Measurements from ENCODE around the gene MYBPC1. TPM values are rescaled to one million over a fixed set of nuclear protein-coding genes. Genes with fewer than 3 reads are reported as not detected.

Gene MYBPC1
- polyA plus RNA-seq, 3 donors = 0.04 to 0.16 TPM; not detected in 1

- peak in 2 of 3 donors; percentile 12 to 13 for DNase-seq
- intact Hi-C loops (cut with micrococcal nuclease) = loop anchor here in 1 of 2 donors (10.0 kb wide), 1 partner anchor 55 kb away; no protein-coding TSS in a partner anchor
These were observed 25.3 kb downstream of the MYBPC1 start for GRCh38 chr12:101619858-101620761.

More at GRCh38 chr12:101619858-101620761, 25.3 kb downstream of the MYBPC1 start:
- Histone ChIP-seq H3K9me3 (replicated peaks in 1 of 2; ENCODE audit: control insufficient read depth in 1 of 2, insufficient read depth in 1 of 2, low read length in 2 of 2) (no peaks in the 10 kb centered on the region), H3K4me3 (replicated peaks in 1 of 3; ENCODE audit: low read depth in 2 of 3, low read length in 3 of 3) (peak overlapping the region in 1 of 3 experiments; percentile 38), H3K4me1 (ENCODE audit: control insufficient read depth in 1 of 2, insufficient read depth in 2 of 2, low read length in 2 of 2) (peaks cover 45 to 57% of the 10 kb centered on the region in 2 donors), H3K79me2 (ENCODE audit: insufficient read depth, low read length) (no peaks in the 10 kb centered on the region), H3K27ac (ENCODE audit: low read depth in 1 of 2, low read length in 2 of 2) (peak overlapping the region; percentile 22 to 61), H3K36me3 (replicated peaks in 1 of 2; ENCODE audit: control insufficient read depth in 1 of 2, insufficient read depth in 2 of 2, low read length in 2 of 2) (no peaks in the 10 kb centered on the region), H3K27me3 (ENCODE audit: control insufficient read depth in 2 of 2, insufficient read depth in 2 of 2, low read length in 2 of 2) (no peaks in the 10 kb centered on the region), H3K4me2 (replicated peaks; ENCODE audit: extremely low read depth, low read length, poor library complexity, severe bottlenecking) (peak overlapping the region; percentile 45), H4K20me1 (ENCODE audit: insufficient read depth, low read length) (no peaks in the 10 kb centered on the region), H3K9ac (ENCODE audit: insufficient read depth, low read length, poor library complexity, severe bottlenecking) (no peak overlapping the region), H2AFZ (ENCODE audit: insufficient read depth, low read depth, low read length, poor library complexity, severe bottlenecking) (no peak overlapping the region)
- no peaks in the 10 kb centered on the region for H3K36me3 Mint-ChIP-seq
- no peaks in the 10 kb centered on the region for H3K9me3 Mint-ChIP-seq
- TF ChIP-seq CTCF (IDR thresholded peaks at IDR 0.05) = no peak
- peaks cover 59% of the 10 kb centered on the region for H3K4me1 Mint-ChIP-seq
- peak overlapping the region; percentile 73 to 91 (median 81) for H3K27ac Mint-ChIP-seq
- H3K4me3 Mint-ChIP-seq = peak overlapping the region in 1 of 2 donors; percentile 71
- peaks cover 0 to 2% (median 0%) of the 10 kb centered on the region in 3 donors for H3K27me3 Mint-ChIP-seq (ENCODE audit: low read depth in 3 of 3)
- WGBS (ENCODE audit: insufficient coverage) = 60% methylated on average over 2 of the region's 6 CpGs
